ENCODE results near the gene CAP1. TPM values are rescaled to one million over a fixed set of nuclear protein-coding genes. Genes with fewer than 3 reads are reported as not detected.
"Not testable (repeated sequence)": the region's sequence is repeated elsewhere in the genome, so short reads cannot be mapped to it uniquely, and the experiment has no call there.

CAP1 gene
- total RNA-seq, 1 donor from 2014 or later = 252 TPM

GRCh38 chr1:40084750-40085149 is 44.2 kb downstream of the CAP1 start:
- H3K4me3 ChIP-seq = peak overlapping the region in 1 of 2 donors; percentile 26
- peak; percentile 25 to 77 (median 75) for TF ChIP-seq CTCF (IDR thresholded peaks at IDR 0.05)
- not testable (repeated sequence) for H3K4me1 ChIP-seq, H3K9me3 ChIP-seq, H3K27ac ChIP-seq, H3K27me3 ChIP-seq
- peak in 1 of 2 donors; percentile 90 for DNase-seq (ENCODE audit: low spot score in 2 of 2)
- intact Hi-C loops (cut with DNase I) = loop anchor here (1.0 to 2.0 kb wide), 2 partner anchors 254 to 320 kb away; no protein-coding TSS in a partner anchor
- peaks cover 20 to 36% of the 10 kb centered on the region in 2 donors for H3K36me3 ChIP-seq

GRCh38 chr1:40090652-40091355 is 50.3 kb downstream of the CAP1 start:
- no peak for TF ChIP-seq CTCF (IDR thresholded peaks at IDR 0.05)
- Histone ChIP-seq H3K27ac (no peak overlapping the region), H3K4me1 (no peaks in the 10 kb centered on the region), H3K36me3 (peaks cover 36 to 45% of the 10 kb centered on the region in 2 donors), H3K9me3 (no peaks in the 10 kb centered on the region), H3K27me3 (no peaks in the 10 kb centered on the region), H3K4me3 (no peak overlapping the region)
- intact Hi-C loops (cut with DNase I) = no loop called here
- no peak for DNase-seq (ENCODE audit: low spot score in 2 of 2)

- no peak overlapping the region for H3K4me3 ChIP-seq
- H3K27ac ChIP-seq = no peak overlapping the region
- H3K4me1 ChIP-seq = no peaks in the 10 kb centered on the region
- intact Hi-C loops (cut with DNase I) = no loop called here
- no peaks in the 10 kb centered on the region for H3K9me3 ChIP-seq
- no peak for DNase-seq (ENCODE audit: low spot score in 2 of 2)
- peaks cover 36 to 45% of the 10 kb centered on the region in 2 donors for H3K36me3 ChIP-seq
- no peak for TF ChIP-seq CTCF (IDR thresholded peaks at IDR 0.05)
- H3K27me3 ChIP-seq = no peaks in the 10 kb centered on the region
Observed at GRCh38 chr1:40092241-40092640, 51.7 kb downstream of the CAP1 start.

GRCh38 chr1:40092706-40093639 is 52.4 kb downstream of the CAP1 start:
- H3K4me1 ChIP-seq = no peaks in the 10 kb centered on the region
- peaks cover 32 to 39% of the 10 kb centered on the region in 2 donors for H3K36me3 ChIP-seq
- H3K27ac ChIP-seq = no peak overlapping the region
- H3K9me3 ChIP-seq = no peaks in the 10 kb centered on the region
- no peak overlapping the region for H3K4me3 ChIP-seq
- no peaks in the 10 kb centered on the region for H3K27me3 ChIP-seq
- TF ChIP-seq CTCF (IDR thresholded peaks at IDR 0.05) = no peak
- intact Hi-C loops (cut with DNase I) = no loop called here
- DNase-seq (ENCODE audit: low spot score in 2 of 2) = no peak

GRCh38 chr1:40094466-40095110 is 54.1 kb downstream of the CAP1 start:
- H3K4me3 ChIP-seq = no peak overlapping the region
- intact Hi-C loops (cut with DNase I) = no loop called here
- no peak for DNase-seq (ENCODE audit: low spot score in 2 of 2)
- H3K9me3 ChIP-seq = no peaks in the 10 kb centered on the region
- no peak overlapping the region for H3K27ac ChIP-seq
- no peaks in the 10 kb centered on the region for H3K27me3 ChIP-seq
- H3K36me3 ChIP-seq = peaks cover 22 to 23% of the 10 kb centered on the region in 2 donors
- no peaks in the 10 kb centered on the region for H3K4me1 ChIP-seq
- TF ChIP-seq CTCF (IDR thresholded peaks at IDR 0.05) = no peak

All from ascending aorta (tissue), 2 donors.